Suprapubic skin (tissue), 4 donors: ENCODE measurements around the gene NTMT2. TPM values are rescaled to one million over a fixed set of nuclear protein-coding genes. Genes with fewer than 3 reads are reported as not detected.

Source experiments
- DNase-seq, 2 donors: peaks; one replicate each; pipeline ENCODE4 v3.0.0-alpha.2; 2019; ENCODE audit warnings: low spot score in 2 of 2
- H3K27ac ChIP-seq: fragments of 200-600 bp; sonication (generic); one replicate; pipeline ENCODE4 v1.5.1; 2019
- H3K27me3 ChIP-seq: fragments of 200-600 bp; sonication (generic); one replicate; pipeline ENCODE4 v1.5.1; 2019
- H3K36me3 ChIP-seq: fragments of 200-600 bp; sonication (generic); one replicate; pipeline ENCODE4 v1.5.1; 2019
- H3K4me1 ChIP-seq: fragments of 200-600 bp; sonication (generic); one replicate; pipeline ENCODE4 v1.5.1; 2019
- H3K4me3 ChIP-seq: fragments of 200-600 bp; sonication (generic); one replicate; pipeline ENCODE4 v1.5.1; 2019; ENCODE audit warnings: mild to moderate bottlenecking
- H3K9me3 ChIP-seq: fragments of 200-600 bp; sonication (generic); one replicate; pipeline ENCODE4 v1.5.1; 2019
- CTCF ChIP-seq, 2 donors: fragments of 200-600 bp in 1 of 2; fragments of 450-650 bp in 1 of 2; sonication (generic) in 1 of 2; IDR thresholded peaks; one replicate each; pipeline ENCODE4 v1.5.1; 2016 to 2019; ENCODE audit warnings: antibody characterized with exemption in 2 of 2, mild to moderate bottlenecking in 1 of 2, moderate library complexity in 1 of 2
- EP300 ChIP-seq: sonication (generic); formaldehyde crosslinking; IDR thresholded peaks from one replicate; pipeline ENCODE4 v1.6.1; 2017; ENCODE audit warnings: antibody characterized with exemption
- POLR2A ChIP-seq, 2 donors: fragments of 450-650 bp; IDR thresholded peaks; one replicate each; pipeline ENCODE4 v1.6.1; 2017; ENCODE audit warnings: antibody characterized with exemption in 2 of 2, mild to moderate bottlenecking in 2 of 2, moderate library complexity in 2 of 2
- POLR2AphosphoS5 ChIP-seq, 3 donors: sonication (generic); formaldehyde crosslinking; IDR thresholded peaks; one replicate each; pipeline ENCODE4 v1.6.1; 2017; ENCODE audit warnings: antibody characterized with exemption in 3 of 3
- WGBS: methylation state at CpG from one replicate; pipeline ENCODE4 v1.1.5; 2018; 5-methylcytosine and 5-hydroxymethylcytosine counted together
- total RNA-seq, 4 donors: library from RNA; depleted of rRNA; stranded (reverse); fragments of >200 nt; gene quantifications; one replicate each; pipeline ENCODE4 v1.1.0, GENCODE V29; 2016

Gene NTMT2
- total RNA-seq, 4 donors from 2014 or later, result not detected

DNA sequence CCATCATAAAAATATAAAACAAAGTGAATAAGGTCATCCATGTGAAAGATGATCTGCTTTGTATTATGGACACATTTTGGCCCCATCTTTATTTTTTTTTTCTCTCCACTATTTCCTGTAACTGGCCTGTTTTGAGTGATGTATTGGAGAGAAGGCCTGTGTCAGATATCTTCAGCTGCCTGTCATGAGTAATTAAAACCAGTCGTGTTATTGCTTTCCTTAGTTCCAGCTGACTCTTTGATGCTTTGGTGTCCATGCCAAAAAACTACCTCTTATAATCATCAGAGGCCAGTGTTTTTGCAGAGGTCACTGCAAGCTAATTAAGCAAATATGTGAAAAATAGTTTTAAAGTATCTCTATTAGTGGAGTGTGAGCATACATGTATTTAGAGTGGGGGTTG is 29.7 kb downstream of the NTMT2 start:
- DNase-seq, result no peak
- Histone ChIP-seq H3K27ac (no peak overlapping the region), H3K9me3 (peaks cover 4% of the 10 kb centered on the region), H3K4me3 (no peak overlapping the region), H3K27me3 (no peaks in the 10 kb centered on the region), H3K4me1 (peaks cover 5% of the 10 kb centered on the region), H3K36me3 (no peaks in the 10 kb centered on the region)
- WGBS, result 24% methylated on average over 1 of the region's 1 CpG
- TF ChIP-seq CTCF (IDR thresholded peaks at IDR 0.05), result no peak
- TF ChIP-seq EP300, result no peak
- TF ChIP-seq POLR2AphosphoS5 (IDR thresholded peaks at IDR 0.05), result no peak
- no peak for TF ChIP-seq POLR2A (IDR thresholded peaks at IDR 0.05)

GRCh38 chr1:170176772-170177171 is 31.0 kb downstream of the NTMT2 start:
- H3K4me1 ChIP-seq, result peaks cover 5% of the 10 kb centered on the region
- no peaks in the 10 kb centered on the region for H3K9me3 ChIP-seq
- H3K27ac ChIP-seq, result no peak overlapping the region
- H3K27me3 ChIP-seq, result no peaks in the 10 kb centered on the region
- no peaks in the 10 kb centered on the region for H3K36me3 ChIP-seq
- no peak overlapping the region for H3K4me3 ChIP-seq
- no peak for DNase-seq
- WGBS, result 78% methylated on average over 3 of the region's 3 CpGs
- TF ChIP-seq POLR2AphosphoS5 (IDR thresholded peaks at IDR 0.05) (no peak), POLR2A (IDR thresholded peaks at IDR 0.05) (no peak), CTCF (IDR thresholded peaks at IDR 0.05) (no peak), EP300 (no peak)

DNA sequence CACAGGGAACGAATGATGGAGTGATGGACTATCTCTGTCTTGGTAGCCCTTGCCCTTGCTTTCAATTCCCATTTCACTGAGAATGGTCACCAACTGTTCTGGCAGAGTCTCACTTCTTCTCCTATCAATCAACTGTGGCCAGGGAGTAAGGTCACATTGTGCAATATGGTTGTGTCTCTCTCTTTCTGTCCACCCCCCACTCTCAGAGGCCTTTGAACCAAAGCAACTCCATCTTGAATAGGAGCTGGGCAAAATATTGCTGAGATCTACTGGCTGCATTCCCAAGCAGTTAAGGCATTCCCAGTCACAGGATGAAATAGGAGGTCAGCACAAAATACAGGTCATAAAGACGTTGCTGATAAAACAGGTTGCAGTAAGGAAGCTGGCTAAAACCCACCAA is 36.7 kb downstream of the NTMT2 start:
- Histone ChIP-seq H3K36me3 (no peaks in the 10 kb centered on the region), H3K4me1 (no peaks in the 10 kb centered on the region), H3K4me3 (no peak overlapping the region), H3K27ac (no peak overlapping the region), H3K27me3 (no peaks in the 10 kb centered on the region), H3K9me3 (no peaks in the 10 kb centered on the region)
- no peak for TF ChIP-seq POLR2AphosphoS5 (IDR thresholded peaks at IDR 0.05)
- WGBS, result 76% methylated on average over 2 of the region's 2 CpGs
- DNase-seq, result no peak

GRCh38 chr1:170192546-170192945 is 46.8 kb downstream of the NTMT2 start:
- Histone ChIP-seq H3K9me3 (peaks cover 8% of the 10 kb centered on the region), H3K4me1 (no peaks in the 10 kb centered on the region), H3K27ac (no peak overlapping the region), H3K27me3 (no peaks in the 10 kb centered on the region), H3K36me3 (no peaks in the 10 kb centered on the region), H3K4me3 (no peak overlapping the region)
- no peak for DNase-seq
- TF ChIP-seq CTCF (IDR thresholded peaks at IDR 0.05) (no peak), POLR2AphosphoS5 (IDR thresholded peaks at IDR 0.05) (no peak), POLR2A (IDR thresholded peaks at IDR 0.05) (no peak), EP300 (no peak)

DNA sequence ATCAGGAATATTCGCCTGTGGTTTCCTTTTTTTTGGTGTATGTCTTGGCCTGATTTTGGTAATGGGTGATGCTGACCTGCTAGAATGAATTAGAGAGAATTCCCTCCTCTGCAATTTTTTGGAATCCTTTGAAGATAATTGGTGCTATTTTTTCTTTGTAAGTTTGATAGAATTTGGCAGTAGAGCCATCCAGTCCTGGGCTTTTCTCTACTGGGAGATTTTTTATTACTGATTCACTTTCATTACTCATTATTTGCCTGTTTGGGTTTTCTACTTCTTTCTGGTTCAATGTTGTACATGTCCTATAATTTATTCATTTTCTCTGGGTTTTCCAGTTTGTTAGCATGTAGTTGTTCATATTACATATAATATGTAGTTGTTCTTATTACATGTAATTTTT is 48.7 kb downstream of the NTMT2 start:
- no peak overlapping the region for H3K27ac ChIP-seq
- H3K27me3 ChIP-seq, result no peaks in the 10 kb centered on the region
- no peak for TF ChIP-seq POLR2AphosphoS5 (IDR thresholded peaks at IDR 0.05)
- no peak overlapping the region for H3K4me3 ChIP-seq
- WGBS, result 82% methylated on average over 1 of the region's 1 CpG
- no peaks in the 10 kb centered on the region for H3K4me1 ChIP-seq
- H3K9me3 ChIP-seq, result peaks cover 7% of the 10 kb centered on the region
- H3K36me3 ChIP-seq, result no peaks in the 10 kb centered on the region
- no peak for DNase-seq

- H3K4me3 ChIP-seq, result no peak overlapping the region
- H3K9me3 ChIP-seq, result no peaks in the 10 kb centered on the region
- H3K27me3 ChIP-seq, result no peaks in the 10 kb centered on the region
- DNase-seq, result no peak
- no peak for TF ChIP-seq EP300
- TF ChIP-seq CTCF (IDR thresholded peaks at IDR 0.05), result no peak
- TF ChIP-seq POLR2A (IDR thresholded peaks at IDR 0.05), result no peak
- TF ChIP-seq POLR2AphosphoS5 (IDR thresholded peaks at IDR 0.05), result no peak
- WGBS, result 60% methylated on average over 2 of the region's 2 CpGs
- no peak overlapping the region for H3K27ac ChIP-seq
- H3K36me3 ChIP-seq, result no peaks in the 10 kb centered on the region
- no peaks in the 10 kb centered on the region for H3K4me1 ChIP-seq
Measured at GRCh38 chr1:170196490-170197236, 50.9 kb downstream of the NTMT2 start.
